Caco-2 (cell line): ENCODE measurements around the gene ALG9. TPM values are rescaled to one million over a fixed set of nuclear protein-coding genes. Genes with fewer than 3 reads are reported as not detected.
A peak's percentile ranks its signal among the peaks of the same experiment; 100 is the strongest.

Source experiments
- BruUV-seq: library from RNA; stranded (reverse); fragments of 400-500 nt; replicated peaks from 2 replicates; lab custom pipeline; 2021; lab: Mats Ljungman, UMichigan
- CTCF ChIA-PET: fragments of 300-600 bp; sonication (Branson Sonifier 250); formaldehyde crosslinking; loops from one replicate; lab custom pipeline; 2022; ENCODE audit warnings: antibody characterized with exemption; lab: Charles Lee
- POLR2A ChIA-PET: fragments of 300-600 bp; sonication (Branson Sonifier 250); formaldehyde crosslinking; loops from one replicate; lab custom pipeline; 2022; ENCODE audit warnings: antibody characterized with exemption; lab: Charles Lee
- DNase-seq, 2 experiments: peaks; one replicate each; pipeline versions ENCODE4 v3.0.0 to v3.0.0-alpha.2; 2020 to 2022
- H3K27me3 ChIP-seq: replicated peaks from 2 replicates; pipeline ENCODE4 v1.6.0; 2011; ENCODE audit warnings: low read length; ENCODE audit not compliant: control insufficient read depth, insufficient read depth
- H3K36me3 ChIP-seq: 2 replicates; pipeline ENCODE4 v1.5.1; 2011; ENCODE audit warnings: low read length; ENCODE audit not compliant: control insufficient read depth, insufficient read depth
- H3K4me1 ChIP-seq: fragments of 250-450 bp; sonication (Bioruptor Pico); 2 replicates; pipeline ENCODE4 v1.5.1; 2020; ENCODE audit warnings: mild to moderate bottlenecking
- H3K4me3 ChIP-seq: 2 replicates; pipeline ENCODE4 v1.5.1; 2011; ENCODE audit warnings: low read depth, mild to moderate bottlenecking, control low read depth, low read length
- H3K9me3 ChIP-seq: fragments of 250-450 bp; sonication (Bioruptor Pico); 2 replicates; pipeline ENCODE4 v1.5.1; 2020; ENCODE audit warnings: mild to moderate bottlenecking, moderate library complexity
- H3K27ac Mint-ChIP-seq: one replicate; pipeline ENCODE4 v1.8.0; 2022; ENCODE audit warnings: mixed read lengths; ENCODE audit not compliant: unreplicated experiment
- H3K27me3 Mint-ChIP-seq: one replicate; pipeline ENCODE4 v1.8.0; 2022; ENCODE audit warnings: mixed read lengths; ENCODE audit not compliant: insufficient read depth, unreplicated experiment
- H3K36me3 Mint-ChIP-seq: one replicate; pipeline ENCODE4 v1.8.0; 2022; ENCODE audit warnings: mild to moderate bottlenecking, mixed read lengths; ENCODE audit not compliant: insufficient read depth, unreplicated experiment
- H3K4me1 Mint-ChIP-seq: one replicate; pipeline ENCODE4 v1.8.0; 2022; ENCODE audit warnings: low read depth, mixed read lengths; ENCODE audit not compliant: unreplicated experiment
- H3K4me3 Mint-ChIP-seq: one replicate; pipeline ENCODE4 v1.8.0; 2022; ENCODE audit warnings: mild to moderate bottlenecking, moderate library complexity, mixed read lengths; ENCODE audit not compliant: unreplicated experiment
- H3K9me3 Mint-ChIP-seq: one replicate; pipeline ENCODE4 v1.8.0; 2022; ENCODE audit warnings: mixed read lengths; ENCODE audit not compliant: unreplicated experiment
- intact Hi-C: fragments of 100-400 bp; cut with micrococcal nuclease; formaldehyde crosslinking; loops from one replicate; pipeline ENCODE4 v1.10.0; 2022; ENCODE audit not compliant: unreplicated experiment
- total RNA-seq: library from RNA; stranded (reverse); gene quantifications from 2 replicates; pipeline ENCODE4 v1.2.3, GENCODE V29; 2022
- TF ChIP-seq, protein P1 (sequence below), 2 experiments: fragments of 200-600 bp in 1 of 2; IDR thresholded peaks; 1 replicate in 1 of 2; 2 replicates in 1 of 2; pipeline versions ENCODE4 v1.5.1 to v1.8.0; 2011 to 2022; ENCODE audit warnings: antibody characterized with exemption in 1 of 2, control low read depth in 1 of 2, inconsistent platforms in 1 of 2, low read depth in 1 of 2, low read length in 1 of 2, mild to moderate bottlenecking in 1 of 2, moderate library complexity in 1 of 2; ENCODE audit not compliant: insufficient read depth in 1 of 2, severe bottlenecking in 1 of 2, unreplicated experiment in 1 of 2

Gene ALG9
- total RNA-seq, 1 experiment from 2014 or later, result 57.4 TPM

DNA sequence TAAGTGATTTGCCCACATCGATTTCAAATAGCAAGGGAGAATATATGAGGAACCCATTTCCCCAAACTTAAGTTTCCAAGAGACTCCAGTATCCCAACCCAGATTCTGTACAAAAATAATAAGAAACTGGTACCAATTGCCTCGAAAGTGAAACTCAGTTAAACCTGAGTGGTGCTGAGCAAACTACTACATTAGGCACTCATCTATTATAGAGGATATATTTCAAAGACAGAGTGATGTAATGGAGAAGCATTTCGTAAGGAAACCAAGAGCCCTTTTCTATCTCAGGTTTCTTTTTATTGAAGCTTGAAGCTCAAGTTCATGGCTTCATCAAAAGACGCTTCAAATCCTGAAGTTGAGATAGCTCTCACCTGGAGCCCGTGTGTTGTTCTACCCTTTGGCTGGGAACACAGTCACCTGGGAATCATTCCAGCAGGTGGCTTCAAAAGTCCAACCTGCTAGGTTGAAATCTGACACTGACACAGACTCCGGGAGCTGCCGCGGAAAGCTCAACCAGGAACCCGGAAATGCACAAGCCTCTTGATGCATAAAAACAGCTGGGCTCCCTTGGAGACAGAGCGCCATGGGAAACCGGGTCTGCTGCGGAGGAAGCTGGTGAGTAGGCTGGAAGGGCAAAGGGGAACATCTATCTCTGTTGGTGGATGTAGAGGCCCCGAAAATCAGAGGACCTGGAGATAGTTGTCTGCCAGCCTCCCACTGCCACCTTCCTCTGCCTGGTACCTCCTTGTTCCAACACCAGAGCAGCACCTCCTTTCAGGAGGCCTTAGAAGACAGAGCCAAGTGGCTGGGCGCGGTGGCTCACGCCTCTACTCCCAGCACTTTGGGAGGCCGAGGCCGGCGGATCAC is 47.2 kb upstream of the ALG9 start, which contains the start of gene C11orf52:
Gene C11orf52, plus strand, starts transcription at position 524 of the 867 bp plus-strand sequence. Its CDS starts 60 bp downstream, at position 584.
- TF ChIP-seq, protein P1, sequence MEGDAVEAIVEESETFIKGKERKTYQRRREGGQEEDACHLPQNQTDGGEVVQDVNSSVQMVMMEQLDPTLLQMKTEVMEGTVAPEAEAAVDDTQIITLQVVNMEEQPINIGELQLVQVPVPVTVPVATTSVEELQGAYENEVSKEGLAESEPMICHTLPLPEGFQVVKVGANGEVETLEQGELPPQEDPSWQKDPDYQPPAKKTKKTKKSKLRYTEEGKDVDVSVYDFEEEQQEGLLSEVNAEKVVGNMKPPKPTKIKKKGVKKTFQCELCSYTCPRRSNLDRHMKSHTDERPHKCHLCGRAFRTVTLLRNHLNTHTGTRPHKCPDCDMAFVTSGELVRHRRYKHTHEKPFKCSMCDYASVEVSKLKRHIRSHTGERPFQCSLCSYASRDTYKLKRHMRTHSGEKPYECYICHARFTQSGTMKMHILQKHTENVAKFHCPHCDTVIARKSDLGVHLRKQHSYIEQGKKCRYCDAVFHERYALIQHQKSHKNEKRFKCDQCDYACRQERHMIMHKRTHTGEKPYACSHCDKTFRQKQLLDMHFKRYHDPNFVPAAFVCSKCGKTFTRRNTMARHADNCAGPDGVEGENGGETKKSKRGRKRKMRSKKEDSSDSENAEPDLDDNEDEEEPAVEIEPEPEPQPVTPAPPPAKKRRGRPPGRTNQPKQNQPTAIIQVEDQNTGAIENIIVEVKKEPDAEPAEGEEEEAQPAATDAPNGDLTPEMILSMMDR (IDR thresholded peaks at IDR 0.05; ENCODE audit: insufficient read depth in 1 of 2, low read depth in 1 of 2, low read length in 1 of 2, severe bottlenecking in 1 of 2, unreplicated experiment in 1 of 2), result peak; percentile 42 to 48
- Mint-ChIP-seq H3K27ac (peak within 1 kb of the TSS; percentile 94), H3K4me1 (peaks cover 21% of the 10 kb centered on the region), H3K9me3 (no peaks in the 10 kb centered on the region), H3K4me3 (peak within 1 kb of the TSS; percentile 79), H3K36me3 (no peaks in the 10 kb centered on the region), H3K27me3 (no peaks in the 10 kb centered on the region)
- no TSS peak for BruUV-seq
- intact Hi-C loops, result loop anchor here (1.0 to 2.0 kb wide), 4 partner anchors 9 to 64 kb away; partner anchors contain the start of genes ALG9, CFAP68 and FDXACB1
- no peaks in the 10 kb centered on the region for H3K9me3 ChIP-seq
- peaks cover 12% of the 10 kb centered on the region for H3K4me1 ChIP-seq
- no peaks in the 10 kb centered on the region for H3K27me3 ChIP-seq
- ChIA-PET CTCF (interaction anchor here (0.6 to 2.4 kb wide), 13 partner anchors 8 to 104 kb away, joined by 3 to 35 read pairs (median 7); partner anchors contain the start of genes ALG9, DIXDC1 and FDXACB1), POLR2A (interaction anchor here (0.6 to 2.1 kb wide), 7 partner anchors 8 to 70 kb away, joined by 3 to 38 read pairs (median 5); partner anchors contain the start of genes ALG9 and FDXACB1)
- peak within 1 kb of the TSS; percentile 49 for H3K4me3 ChIP-seq
- DNase-seq, result peak; percentile 92 to 94
- H3K36me3 ChIP-seq, result no peaks in the 10 kb centered on the region

- intact Hi-C loops, result loop anchor here (1.0 to 2.0 kb wide), 4 partner anchors 10 to 65 kb away; partner anchors contain the start of genes ALG9, CFAP68 and FDXACB1
- CTCF ChIA-PET, result interaction anchor here (1.5 to 2.4 kb wide), 5 partner anchors 9 to 80 kb away, joined by 6 to 35 read pairs (median 10); partner anchors contain the start of gene FDXACB1
- H3K27ac Mint-ChIP-seq, result peak overlapping the region; percentile 94
These were observed 46.4 kb upstream of the ALG9 start for GRCh38 chr11:111917788-111918187.

More at GRCh38 chr11:111917788-111918187, 46.4 kb upstream of the ALG9 start:
- H3K36me3 Mint-ChIP-seq, result no peaks in the 10 kb centered on the region
- H3K4me1 Mint-ChIP-seq, result peaks cover 13% of the 10 kb centered on the region
- POLR2A ChIA-PET, result interaction anchor here (2.1 kb wide), 1 partner anchor 9 kb away, joined by 38 read pairs; no protein-coding TSS in a partner anchor
- no peak for DNase-seq
- H3K9me3 Mint-ChIP-seq, result no peaks in the 10 kb centered on the region
- Histone ChIP-seq H3K36me3 (no peaks in the 10 kb centered on the region), H3K4me3 (no peak overlapping the region), H3K27me3 (no peaks in the 10 kb centered on the region), H3K9me3 (no peaks in the 10 kb centered on the region), H3K4me1 (peaks cover 12% of the 10 kb centered on the region)
- peak overlapping the region; percentile 79 for H3K4me3 Mint-ChIP-seq
- no peaks in the 10 kb centered on the region for H3K27me3 Mint-ChIP-seq
- BruUV-seq, result no TSS peak
- TF ChIP-seq, protein P1 (IDR thresholded peaks at IDR 0.05; ENCODE audit: insufficient read depth in 1 of 2, low read depth in 1 of 2, low read length in 1 of 2, severe bottlenecking in 1 of 2, unreplicated experiment in 1 of 2), result no peak
